Kidney (tissue), 14 donors: ENCODE results near the gene DHFR. TPM values are rescaled to one million over a fixed set of nuclear protein-coding genes. Genes with fewer than 3 reads are reported as not detected.

Experiments
- DNase-seq, 5 donors: peaks; one replicate each; pipeline ENCODE4 v3.0.0-alpha.2; 2013 to 2020
- FAIRE-seq: peaks from 2 replicates; lab custom pipeline; 2012; peaks lifted over from hg19 to GRCh38; lab: Jason Lieb, UNC
- H3K27ac ChIP-seq, 2 donors: one replicate each; pipeline ENCODE4 v1.7.0; 2013; ENCODE audit warnings: low read depth in 2 of 2, low read length in 2 of 2, inconsistent platforms in 1 of 2
- H3K27me3 ChIP-seq: one replicate; pipeline ENCODE4 v1.7.1; 2013; ENCODE audit warnings: low read length, inconsistent platforms; ENCODE audit not compliant: control insufficient read depth, insufficient read depth
- H3K36me3 ChIP-seq, 3 donors: one replicate each; pipeline versions ENCODE4 v1.7.0 to v1.7.1; 2013; ENCODE audit warnings: low read length in 3 of 3, control low read depth in 1 of 3, inconsistent platforms in 1 of 3; ENCODE audit not compliant: insufficient read depth in 3 of 3, control insufficient read depth in 2 of 3
- H3K4me1 ChIP-seq, 3 donors: one replicate each; pipeline versions ENCODE4 v1.7.0 to v1.7.1; 2013; ENCODE audit warnings: low read length in 3 of 3, inconsistent platforms in 1 of 3, low read depth in 1 of 3; ENCODE audit not compliant: control insufficient read depth in 2 of 3, insufficient read depth in 2 of 3
- H3K4me3 ChIP-seq, 3 donors: one replicate each; pipeline versions ENCODE4 v1.7.0 to v1.8.1; 2013; ENCODE audit warnings: low read length in 3 of 3, control low read depth in 1 of 3, inconsistent platforms in 1 of 3
- H3K9ac ChIP-seq, 3 donors: one replicate each; pipeline versions ENCODE4 v1.7.0 to v1.7.1; 2013; ENCODE audit warnings: low read length in 3 of 3, control low read depth in 1 of 3, inconsistent platforms in 1 of 3
- H3K9me3 ChIP-seq, 3 donors: one replicate each; pipeline versions ENCODE4 v1.7.0 to v1.7.1; 2013; ENCODE audit warnings: low read length in 3 of 3, control low read depth in 1 of 3, inconsistent platforms in 1 of 3; ENCODE audit not compliant: control insufficient read depth in 2 of 3, insufficient read depth in 1 of 3
- CTCF ChIP-seq: IDR thresholded peaks from 3 replicates; pipeline ENCODE4 v1.5.1; 2012; ENCODE audit warnings: mild to moderate bottlenecking, moderate library complexity, borderline replicate concordance; ENCODE audit not compliant: insufficient read depth; ENCODE audit errors: extremely low read depth
- intact Hi-C: fragments of 100-400 bp; cut with DNase I; formaldehyde crosslinking; loops from one replicate; pipeline ENCODE4 v1.11.1; 2022
- polyA plus RNA-seq: library from polyadenylated mRNA; stranded (reverse); fragments of 350-450 nt; fragmentation: Illumina TruSeq; extraction: RNeasy Lipid Tissue Mini Kit (QIAGEN cat#74804); gene quantifications from one replicate; pipeline ENCODE4 v1.2.3, GENCODE V29; 2014; ENCODE audit warnings: low read depth, low replicate concordance; ENCODE audit not compliant: insufficient read depth
- total RNA-seq: library from RNA; stranded (reverse); fragmentation: NEBNext Ultra II Directional; extraction: Animal tissue kit (Norgen Biotek cat#: 25700); gene quantifications from one replicate; pipeline ENCODE4 v1.2.1, GENCODE V29; 2021
- donor health status: control.
- donor health status: control.
- donor health status: control.
- donor health status: control.
- donor health status: control.
- donor health status: DM: yes; HTN: yes; CAD: no.
- donor health status: Normal renal cell carcinoma (clear cell type).

The DHFR gene
- total and polyA plus RNA-seq, 2 donors from 2014 or later = 13.7 to 14.3 TPM

- FAIRE-seq (no peak), DNase-seq (no peak)
- peaks cover 0 to 7% (median 0%) of the 10 kb centered on the region in 3 donors for H3K9me3 ChIP-seq
- no peak overlapping the region for H3K4me3 ChIP-seq
- no peaks in the 10 kb centered on the region for H3K27me3 ChIP-seq
- TF ChIP-seq CTCF = no peak
- no peaks in the 10 kb centered on the region for H3K4me1 ChIP-seq
- H3K27ac ChIP-seq = no peak overlapping the region
- no peak overlapping the region for H3K9ac ChIP-seq
- H3K36me3 ChIP-seq = no peaks in the 10 kb centered on the region
- intact Hi-C loops = no loop called here
These were observed 46.1 kb downstream of the DHFR start for GRCh38 chr5:80608731-80609130.

DNA sequence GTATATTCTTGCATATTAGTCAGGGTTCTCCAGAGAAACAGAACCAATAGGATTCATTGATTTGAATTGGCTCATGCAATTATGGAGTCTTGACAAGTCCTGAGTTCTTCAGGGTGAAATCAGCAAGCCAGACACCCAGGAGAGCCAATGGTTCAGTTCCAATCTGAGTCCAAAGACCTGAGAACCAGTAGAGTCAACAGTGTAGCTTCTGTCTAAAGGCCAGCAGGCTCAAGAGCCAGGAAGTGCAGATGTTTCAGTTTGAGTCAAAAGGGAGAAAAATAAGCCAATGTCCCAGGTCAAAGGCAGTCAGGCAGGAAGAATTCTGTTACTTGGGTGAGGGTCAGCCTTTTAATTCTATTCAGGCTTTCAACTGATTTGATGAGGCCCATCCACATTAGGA, 47.0 kb downstream of the DHFR start:
- no peak for FAIRE-seq
- Histone ChIP-seq H3K27me3 (no peaks in the 10 kb centered on the region), H3K4me3 (no peak overlapping the region), H3K36me3 (no peaks in the 10 kb centered on the region), H3K9me3 (peaks cover 0 to 7% (median 0%) of the 10 kb centered on the region in 3 donors), H3K27ac (no peak overlapping the region), H3K4me1 (no peaks in the 10 kb centered on the region), H3K9ac (no peak overlapping the region)
- intact Hi-C loops = no loop called here
- TF ChIP-seq CTCF = no peak
- no peak for DNase-seq

GRCh38 chr5:80607343-80607742, 47.4 kb downstream of the DHFR start:
- intact Hi-C loops = no loop called here
- Histone ChIP-seq H3K4me1 (no peaks in the 10 kb centered on the region), H3K36me3 (no peaks in the 10 kb centered on the region), H3K9me3 (peaks cover 0 to 7% (median 0%) of the 10 kb centered on the region in 3 donors), H3K9ac (no peak overlapping the region), H3K27me3 (no peaks in the 10 kb centered on the region), H3K27ac (no peak overlapping the region), H3K4me3 (no peak overlapping the region)
- FAIRE-seq (no peak), DNase-seq (no peak)
- no peak for TF ChIP-seq CTCF
